IMR-90 (cell line): ENCODE measurements around the gene SLC18A2. TPM values are rescaled to one million over a fixed set of nuclear protein-coding genes. Genes with fewer than 3 reads are reported as not detected.

Source experiments
- ATAC-seq: fragments of 200-7000 bp; cut with Tn5 transposase; 2 replicates; pipeline ENCODE4 v1.9.1; 2020; ENCODE audit warnings: low read depth, mild to moderate bottlenecking, moderate library complexity
- BruUV-seq: library from RNA; stranded (reverse); fragments of 400-500 nt; replicated peaks from 2 replicates; lab custom pipeline; 2021; lab: Mats Ljungman, UMichigan
- CTCF ChIA-PET: fragments of 300-600 bp; formaldehyde crosslinking; extraction: SDS; loops from one replicate; lab custom pipeline; 2021; ENCODE audit warnings: antibody characterized with exemption; lab: Yijun Ruan, JAX
- POLR2A ChIA-PET: fragments of 300-600 bp; sonication (Branson Sonifier 250); formaldehyde crosslinking; loops from one replicate; lab custom pipeline; 2022; ENCODE audit warnings: antibody characterized with exemption; ENCODE audit not compliant: unreplicated experiment; lab: Charles Lee
- DNase-seq: peaks from one replicate; pipeline ENCODE4 v3.0.0; 2013
- H2AFZ ChIP-seq: replicated peaks from 2 replicates; pipeline ENCODE3; 2013; ENCODE audit warnings: low read length, mild to moderate bottlenecking; ENCODE audit not compliant: poor library complexity
- H2AK5ac ChIP-seq: 2 replicates; pipeline ENCODE4 v1.6.1; 2013; ENCODE audit warnings: low read depth, low read length, inconsistent platforms
- H2AK9ac ChIP-seq: replicated peaks from 2 replicates; pipeline ENCODE3; 2013; ENCODE audit warnings: mild to moderate bottlenecking, low read depth, low read length, moderate library complexity; ENCODE audit not compliant: poor library complexity
- H2BK120ac ChIP-seq: 2 replicates; pipeline ENCODE4 v1.6.1; 2013; ENCODE audit warnings: low read depth, low read length, inconsistent platforms
- H2BK15ac ChIP-seq: 3 replicates; pipeline ENCODE4 v1.6.1; 2013; ENCODE audit warnings: low read depth, low read length, inconsistent platforms
- H2BK20ac ChIP-seq: 2 replicates; pipeline ENCODE4 v1.6.1; 2013; ENCODE audit warnings: low read depth, mild to moderate bottlenecking, inconsistent platforms, low read length, moderate library complexity
- H2BK5ac ChIP-seq: 2 replicates; pipeline ENCODE4 v1.6.1; 2013; ENCODE audit warnings: mild to moderate bottlenecking, low read depth, low read length, inconsistent platforms; ENCODE audit not compliant: poor library complexity, severe bottlenecking
- H3K14ac ChIP-seq: replicated peaks from 2 replicates; pipeline ENCODE4 v1.6.1; 2013; ENCODE audit warnings: low read depth, low read length, inconsistent platforms
- H3K18ac ChIP-seq: 2 replicates; pipeline ENCODE4 v1.6.1; 2013; ENCODE audit warnings: low read depth, low read length, control low read depth
- H3K23ac ChIP-seq: 2 replicates; pipeline ENCODE4 v1.6.1; 2013; ENCODE audit warnings: low read depth, low read length, inconsistent platforms
- H3K27ac ChIP-seq: 2 replicates; pipeline ENCODE4 v1.5.1; 2013; ENCODE audit warnings: mild to moderate bottlenecking, control low read depth, low read length; ENCODE audit not compliant: insufficient read depth
- H3K27me3 ChIP-seq: 2 replicates; pipeline ENCODE4 v1.6.1; 2013; ENCODE audit warnings: low read length; ENCODE audit not compliant: control insufficient read depth, insufficient read depth
- H3K36me3 ChIP-seq: 2 replicates; pipeline ENCODE4 v1.6.1; 2013; ENCODE audit warnings: low read length, mixed read lengths; ENCODE audit not compliant: control insufficient read depth, insufficient read depth
- H3K4ac ChIP-seq: 2 replicates; pipeline ENCODE4 v1.6.1; 2013; ENCODE audit warnings: low read depth, low read length, inconsistent platforms
- H3K4me1 ChIP-seq: 2 replicates; pipeline ENCODE4 v1.6.1; 2013; ENCODE audit warnings: low read length, mixed read lengths; ENCODE audit not compliant: control insufficient read depth, insufficient read depth
- H3K4me2 ChIP-seq: 2 replicates; pipeline ENCODE4 v1.6.1; 2013; ENCODE audit warnings: low read depth, mild to moderate bottlenecking, control low read depth, low read length, moderate library complexity
- H3K4me3 ChIP-seq: 2 replicates; pipeline ENCODE4 v1.5.1; 2013; ENCODE audit warnings: low read depth, mild to moderate bottlenecking, control low read depth, low read length, moderate library complexity; ENCODE audit not compliant: insufficient read depth
- H3K56ac ChIP-seq: 2 replicates; pipeline ENCODE4 v1.6.1; 2013; ENCODE audit warnings: low read length, inconsistent platforms; ENCODE audit not compliant: insufficient read depth; ENCODE audit errors: extremely low read depth
- H3K79me1 ChIP-seq, 2 experiments: 2 replicates each; pipeline ENCODE4 v1.6.1; 2013; ENCODE audit warnings: low read length in 2 of 2, inconsistent platforms in 1 of 2, low read depth in 1 of 2
- H3K9ac ChIP-seq: 2 replicates; pipeline ENCODE4 v1.6.1; 2013; ENCODE audit warnings: low read depth, low read length, control low read depth
- H3K9me1 ChIP-seq: 2 replicates; pipeline ENCODE4 v1.6.1; 2013; ENCODE audit warnings: low read length, inconsistent platforms; ENCODE audit not compliant: insufficient read depth
- H3K9me3 ChIP-seq: 2 replicates; pipeline ENCODE4 v1.6.1; 2013; ENCODE audit warnings: low read length; ENCODE audit not compliant: control insufficient read depth, insufficient read depth
- H4K20me1 ChIP-seq: 2 replicates; pipeline ENCODE4 v1.6.1; 2013; ENCODE audit warnings: low read length, inconsistent platforms; ENCODE audit not compliant: insufficient read depth
- H4K5ac ChIP-seq: 2 replicates; pipeline ENCODE4 v1.6.1; 2013; ENCODE audit warnings: mild to moderate bottlenecking, low read depth, low read length, control low read depth
- H4K8ac ChIP-seq, 2 experiments: 2 replicates each; pipeline ENCODE4 v1.6.1; 2013; ENCODE audit warnings: low read depth in 2 of 2, low read length in 2 of 2, control low read depth in 1 of 2, inconsistent platforms in 1 of 2
- H4K91ac ChIP-seq: 2 replicates; pipeline ENCODE4 v1.6.1; 2013; ENCODE audit warnings: low read depth, low read length, inconsistent platforms; ENCODE audit not compliant: insufficient read depth
- BHLHE40 ChIP-seq: fragments of 150-350 bp; IDR thresholded peaks from 2 replicates; pipeline ENCODE4 v1.6.1; 2016; ENCODE audit warnings: mild to moderate bottlenecking, low read depth, low read length
- CEBPB ChIP-seq: IDR thresholded peaks from 2 replicates; pipeline ENCODE4 v1.6.1; 2012; ENCODE audit warnings: low read depth, low read length, improper control_type of control experiment
- CHD1 ChIP-seq: IDR thresholded peaks from 2 replicates; pipeline ENCODE4 v1.6.1; 2012; ENCODE audit warnings: low read depth, low read length, improper control_type of control experiment
- MAZ ChIP-seq: IDR thresholded peaks from 2 replicates; pipeline ENCODE4 v1.6.1; 2012; ENCODE audit warnings: low read depth, mild to moderate bottlenecking, low read length, improper control_type of control experiment, moderate library complexity, borderline replicate concordance
- POLR2A ChIP-seq: IDR thresholded peaks from 2 replicates; pipeline ENCODE4 v1.6.1; 2012; ENCODE audit warnings: mild to moderate bottlenecking, low read depth, low read length
- RCOR1 ChIP-seq: IDR thresholded peaks from 2 replicates; pipeline ENCODE4 v1.6.1; 2012; ENCODE audit warnings: mild to moderate bottlenecking, low read length, improper control_type of control experiment; ENCODE audit not compliant: insufficient replicate concordance
- RFX5 ChIP-seq: IDR thresholded peaks from 2 replicates; pipeline ENCODE4 v1.8.0; 2012; ENCODE audit warnings: low read depth, mild to moderate bottlenecking, low read length, moderate library complexity
- SMC3 ChIP-seq: fragments of 150-350 bp; IDR thresholded peaks from 2 replicates; pipeline ENCODE4 v1.6.1; 2016; ENCODE audit warnings: low read depth, mild to moderate bottlenecking, antibody characterized with exemption, low read length, moderate library complexity
- WGBS, 2 experiments: methylation state at CpG; one replicate each; pipeline versions ENCODE4 v1.1.5 to v1.1.7; 2013; ENCODE audit warnings: missing lambda C conversion rate in 2 of 2; ENCODE audit not compliant: insufficient read length in 1 of 2; ENCODE audit errors: extremely low coverage in 2 of 2; 5-methylcytosine and 5-hydroxymethylcytosine counted together
- dilution Hi-C: fragments of 300-500 bp; cut with HindIII; formaldehyde crosslinking; loops from one replicate; pipeline ENCODE4 v1.14.3; 2018; ENCODE audit warnings: low sequenced_read_pairs; ENCODE audit not compliant: unreplicated experiment
- in situ Hi-C: fragments of 300-500 bp; cut with MboI; formaldehyde crosslinking; loops from 3 replicates; pipeline ENCODE4 v1.14.3; 2019; ENCODE audit warnings: low sequenced_read_pairs, inconsistent platforms, mixed read lengths
- intact Hi-C: fragments of 100-400 bp; cut with micrococcal nuclease; formaldehyde crosslinking; loops from 2 replicates; pipeline ENCODE4 v1.10.0; 2022
- polyA plus RNA-seq, 3 experiments: library from polyadenylated mRNA; depleted of rRNA; stranded (reverse); fragments of >200 nt; gene quantifications; 2 replicates each; pipeline ENCODE4 v1.2.3, GENCODE V29; 2012; ENCODE audit warnings: low replicate concordance in 1 of 3
- total RNA-seq: library from RNA; depleted of rRNA; stranded (reverse); fragments of >200 nt; gene quantifications from 2 replicates; pipeline ENCODE4 v1.2.3, GENCODE V29; 2012

The SLC18A2 gene
- total and polyA plus RNA-seq, 2 of the 4 experiments (the other 2 are of a cell fraction): not detected

DNA sequence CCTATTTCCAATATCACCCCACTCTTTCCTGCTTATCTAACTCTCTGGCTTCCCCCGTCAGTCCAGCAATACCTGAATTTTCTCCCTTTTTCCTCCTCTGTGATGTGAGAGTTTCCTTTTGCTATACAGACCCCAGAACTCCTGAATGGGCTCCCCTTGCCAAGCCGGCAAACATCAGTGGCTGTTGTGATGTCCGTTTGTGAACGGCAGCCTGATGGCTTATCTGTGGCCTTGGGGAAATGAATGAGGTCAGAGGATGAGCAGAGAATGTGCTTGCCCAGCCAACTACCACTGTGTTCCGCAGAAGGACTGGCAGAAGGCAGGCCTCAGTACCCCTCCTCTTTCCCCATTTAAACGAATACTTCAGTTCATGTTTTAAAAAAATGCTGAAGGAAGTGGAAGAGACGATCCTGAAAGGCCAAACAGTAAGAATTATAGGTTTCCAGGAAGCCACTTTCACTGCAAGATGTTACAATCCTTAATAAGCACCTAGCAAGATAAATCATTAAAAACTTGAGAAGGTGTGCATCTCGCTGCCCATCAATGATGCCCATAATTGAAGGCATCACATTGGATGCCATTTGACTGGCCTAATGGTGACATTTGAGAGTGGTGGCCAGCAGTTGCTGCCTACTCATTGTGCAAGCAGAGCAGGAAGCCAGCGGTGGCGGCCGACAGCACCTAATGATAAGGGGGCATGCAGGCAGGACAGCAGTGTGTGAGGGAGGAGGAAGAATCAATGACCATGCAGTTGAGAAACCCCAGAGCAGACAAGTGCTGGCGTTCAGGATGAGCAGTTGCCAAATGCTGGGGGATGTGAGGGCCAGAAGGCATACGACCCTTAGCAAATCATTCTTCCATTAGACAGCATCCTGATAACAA lies 31.5 kb downstream of the SLC18A2 start:
- Histone ChIP-seq H4K8ac (no peak overlapping the region), H3K4ac (no peak overlapping the region), H2BK20ac (no peak overlapping the region), H3K18ac (no peak overlapping the region), H3K9me1 (no peaks in the 10 kb centered on the region; the same call in 1 of the 2 replicates), H4K5ac (no peak overlapping the region), H2BK5ac (no peak overlapping the region), H3K36me3 (no peaks in the 10 kb centered on the region), H2AK5ac (no peak overlapping the region), H3K23ac (no peak overlapping the region), H3K79me1 (no peaks in the 10 kb centered on the region), H2AK9ac (no peak overlapping the region), H2BK120ac (no peak overlapping the region), H3K56ac (no peak overlapping the region), H3K9me3 (no peaks in the 10 kb centered on the region), H3K27me3 (no peaks in the 10 kb centered on the region), H2BK15ac (no peak overlapping the region), H3K27ac (no peak overlapping the region), H3K4me1 (no peaks in the 10 kb centered on the region), H4K91ac (no peak overlapping the region), H3K9ac (no peak overlapping the region), H4K20me1 (no peaks in the 10 kb centered on the region), H2AFZ (no peak overlapping the region), H3K4me3 (no peak overlapping the region), H3K14ac (no peak overlapping the region), H3K4me2 (no peak overlapping the region)
- no peak for DNase-seq
- ATAC-seq: no peak
- no TSS peak for BruUV-seq
- no peak for TF ChIP-seq POLR2A
- no peak for TF ChIP-seq RCOR1
- TF ChIP-seq BHLHE40: no peak
- TF ChIP-seq CEBPB: no peak
- TF ChIP-seq MAZ: no peak
- TF ChIP-seq SMC3: no peak
- TF ChIP-seq RFX5: no peak
- TF ChIP-seq CHD1: no peak
- ChIA-PET CTCF (no interaction called here), POLR2A (no interaction called here)
- WGBS, 2 experiments: 100% methylated on average over 1 of the region's 13 CpGs; no CpG with 5 or more reads in 1 of the 2 experiments
- in situ Hi-C loops: no loop called here
- dilution Hi-C loops: no loop called here
- intact Hi-C loops: no loop called here
